ENCODE results near the gene STYXL1.

STYXL1 gene

DNA sequence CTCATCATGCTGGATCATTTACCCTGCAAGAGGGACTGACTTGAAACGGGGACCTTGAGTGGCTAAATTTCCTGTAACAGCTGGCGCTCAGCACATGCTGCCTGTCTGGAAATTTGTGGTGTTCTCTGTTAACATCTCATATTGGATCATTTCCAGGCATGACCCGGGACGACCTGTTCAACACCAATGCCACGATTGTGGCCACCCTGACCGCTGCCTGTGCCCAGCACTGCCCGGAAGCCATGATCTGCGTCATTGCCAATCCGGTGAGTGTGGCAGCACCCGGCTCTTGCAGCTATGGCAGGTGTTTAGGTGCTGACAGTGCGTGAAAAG lies 10.0 kb upstream of the STYXL1 start:
- no peak overlapping the region for H3K27ac ChIP-seq (ENCODE audit: low read depth, low read length)
- peaks cover 10% of the 10 kb centered on the region; the same call in 1 of the 2 replicates for H4K20me1 ChIP-seq (ENCODE audit: control insufficient read depth, insufficient read depth, low read depth, low read length)
- peaks cover 11% of the 10 kb centered on the region for H3K4me1 ChIP-seq (ENCODE audit: control insufficient read depth, low read length)
- H3K27me3 ChIP-seq (ENCODE audit: control insufficient read depth, low read length) = no peaks in the 10 kb centered on the region
- TF ChIP-seq, protein P1, sequence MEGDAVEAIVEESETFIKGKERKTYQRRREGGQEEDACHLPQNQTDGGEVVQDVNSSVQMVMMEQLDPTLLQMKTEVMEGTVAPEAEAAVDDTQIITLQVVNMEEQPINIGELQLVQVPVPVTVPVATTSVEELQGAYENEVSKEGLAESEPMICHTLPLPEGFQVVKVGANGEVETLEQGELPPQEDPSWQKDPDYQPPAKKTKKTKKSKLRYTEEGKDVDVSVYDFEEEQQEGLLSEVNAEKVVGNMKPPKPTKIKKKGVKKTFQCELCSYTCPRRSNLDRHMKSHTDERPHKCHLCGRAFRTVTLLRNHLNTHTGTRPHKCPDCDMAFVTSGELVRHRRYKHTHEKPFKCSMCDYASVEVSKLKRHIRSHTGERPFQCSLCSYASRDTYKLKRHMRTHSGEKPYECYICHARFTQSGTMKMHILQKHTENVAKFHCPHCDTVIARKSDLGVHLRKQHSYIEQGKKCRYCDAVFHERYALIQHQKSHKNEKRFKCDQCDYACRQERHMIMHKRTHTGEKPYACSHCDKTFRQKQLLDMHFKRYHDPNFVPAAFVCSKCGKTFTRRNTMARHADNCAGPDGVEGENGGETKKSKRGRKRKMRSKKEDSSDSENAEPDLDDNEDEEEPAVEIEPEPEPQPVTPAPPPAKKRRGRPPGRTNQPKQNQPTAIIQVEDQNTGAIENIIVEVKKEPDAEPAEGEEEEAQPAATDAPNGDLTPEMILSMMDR (IDR thresholded peaks at IDR 0.05; ENCODE audit: low read depth, low read length, poor library complexity, severe bottlenecking) = no peak
- TF ChIP-seq EZH2phosphoT487 (IDR thresholded peaks at IDR 0.05; ENCODE audit: borderline replicate concordance, low read length) = no peak
- H3K79me2 ChIP-seq (ENCODE audit: control insufficient read depth, low read length) = peaks cover 39% of the 10 kb centered on the region
- H3K36me3 ChIP-seq (ENCODE audit: control insufficient read depth, low read length) = peaks cover 98% of the 10 kb centered on the region
- no peak overlapping the region for H3K4me3 ChIP-seq (ENCODE audit: low read length)
- H3F3A ChIP-seq (ENCODE audit: control insufficient read depth, insufficient read depth) = no peaks in the 10 kb centered on the region
- H3K9me3 ChIP-seq (ENCODE audit: control insufficient read depth, insufficient read depth, low read length) = no peaks in the 10 kb centered on the region
- H3K9me2 ChIP-seq (replicated peaks; ENCODE audit: control insufficient read depth, low read length) = no peaks in the 10 kb centered on the region
- H3K4me2 ChIP-seq (ENCODE audit: low read length) = no peak overlapping the region

- TF ChIP-seq, protein P1 (IDR thresholded peaks at IDR 0.05; ENCODE audit: low read depth, low read length, poor library complexity, severe bottlenecking) = no peak
- no peak for TF ChIP-seq EZH2phosphoT487 (IDR thresholded peaks at IDR 0.05; ENCODE audit: borderline replicate concordance, low read length)
- H3K9me3 ChIP-seq (ENCODE audit: control insufficient read depth, insufficient read depth, low read length) = no peaks in the 10 kb centered on the region
- H4K20me1 ChIP-seq (ENCODE audit: control insufficient read depth, insufficient read depth, low read depth, low read length) = peaks cover 10% of the 10 kb centered on the region; the same call in 1 of the 2 replicates
Measured at GRCh38 chr7:76057103-76057812, 9.5 kb upstream of the STYXL1 start.

DNA sequence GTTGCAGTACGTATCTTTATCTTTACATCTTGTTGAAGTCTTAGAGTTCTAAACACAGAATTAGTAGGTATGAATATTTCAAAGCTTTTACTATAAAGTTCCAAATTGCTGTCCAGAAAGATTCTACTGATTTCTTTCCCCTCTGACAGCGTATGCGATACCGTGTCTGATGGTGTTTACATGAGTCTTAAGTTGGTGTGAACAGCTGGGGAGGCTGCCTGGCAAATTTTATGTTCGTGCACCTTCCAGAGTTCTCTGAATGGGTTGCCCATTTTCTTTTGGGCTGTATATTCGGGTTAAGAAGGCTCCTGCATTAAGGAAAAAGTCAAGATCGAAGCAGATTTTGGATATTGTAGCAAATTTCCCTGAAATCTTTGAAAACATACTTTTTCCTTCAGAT lies 8.4 kb upstream of the STYXL1 start:
- Histone ChIP-seq H3K36me3 (ENCODE audit: control insufficient read depth, low read length) (peaks cover 95% of the 10 kb centered on the region), H3K9me2 (replicated peaks; ENCODE audit: control insufficient read depth, low read length) (no peaks in the 10 kb centered on the region), H4K20me1 (ENCODE audit: control insufficient read depth, insufficient read depth, low read depth, low read length) (peaks cover 12% of the 10 kb centered on the region; the same call in 1 of the 2 replicates), H3K4me3 (ENCODE audit: low read length) (no peak overlapping the region), H3K79me2 (ENCODE audit: control insufficient read depth, low read length) (peaks cover 54% of the 10 kb centered on the region), H3K4me2 (ENCODE audit: low read length) (no peak overlapping the region), H3K9me3 (ENCODE audit: control insufficient read depth, insufficient read depth, low read length) (no peaks in the 10 kb centered on the region), H3K27ac (ENCODE audit: low read depth, low read length) (no peak overlapping the region), H3F3A (ENCODE audit: control insufficient read depth, insufficient read depth) (no peaks in the 10 kb centered on the region), H3K27me3 (ENCODE audit: control insufficient read depth, low read length) (no peaks in the 10 kb centered on the region), H3K4me1 (ENCODE audit: control insufficient read depth, low read length) (peaks cover 11% of the 10 kb centered on the region)
- TF ChIP-seq, protein P1 (IDR thresholded peaks at IDR 0.05; ENCODE audit: low read depth, low read length, poor library complexity, severe bottlenecking) = no peak
- TF ChIP-seq EZH2phosphoT487 (IDR thresholded peaks at IDR 0.05; ENCODE audit: borderline replicate concordance, low read length) = no peak

More at GRCh38 chr7:76057103-76057812, 9.5 kb upstream of the STYXL1 start:
- H3K4me3 ChIP-seq (ENCODE audit: low read length) = no peak overlapping the region
- peaks cover 44% of the 10 kb centered on the region for H3K79me2 ChIP-seq (ENCODE audit: control insufficient read depth, low read length)
- H3K36me3 ChIP-seq (ENCODE audit: control insufficient read depth, low read length) = peaks cover 98% of the 10 kb centered on the region
- no peaks in the 10 kb centered on the region for H3K9me2 ChIP-seq (replicated peaks; ENCODE audit: control insufficient read depth, low read length)
- H3K27ac ChIP-seq (ENCODE audit: low read depth, low read length) = no peak overlapping the region
- peaks cover 11% of the 10 kb centered on the region for H3K4me1 ChIP-seq (ENCODE audit: control insufficient read depth, low read length)
- H3F3A ChIP-seq (ENCODE audit: control insufficient read depth, insufficient read depth) = no peaks in the 10 kb centered on the region
- no peak overlapping the region for H3K4me2 ChIP-seq (ENCODE audit: low read length)
- no peaks in the 10 kb centered on the region for H3K27me3 ChIP-seq (ENCODE audit: control insufficient read depth, low read length)
